A549 (cell line): ENCODE measurements around the gene RAB8A.

ENCODE experiments used
- BHLHE40 ChIP-seq: IDR thresholded peaks from 2 replicates; pipeline ENCODE4 v1.6.1; 2012; ENCODE audit warnings: low read depth, low read length, inconsistent platforms
- CEBPB ChIP-seq, 2 experiments: fragments of >200 bp in 1 of 2; sonication (Bioruptor Twin) in 1 of 2; formaldehyde crosslinking in 1 of 2; IDR thresholded peaks; 2 replicates each; pipeline ENCODE4 v1.6.1; 2012 to 2016
- EP300 ChIP-seq, 2 experiments: fragments of >200 bp; sonication (Bioruptor Twin); formaldehyde crosslinking; IDR thresholded peaks; 2 replicates in 1 of 2; 3 replicates in 1 of 2; pipeline ENCODE4 v1.6.1; 2016 to 2017
- ESRRA ChIP-seq: fragments of 150-350 bp; IDR thresholded peaks from 2 replicates; pipeline ENCODE4 v1.6.1; 2014; ENCODE audit warnings: mild to moderate bottlenecking, low read length, borderline replicate concordance
- HDAC2 ChIP-seq: fragments of 200-600 bp; sonication (generic); IDR thresholded peaks from 2 replicates; pipeline ENCODE4 v1.6.1; 2016
- KDM5A ChIP-seq: fragments of 200-600 bp; sonication (generic); IDR thresholded peaks from 2 replicates; pipeline ENCODE4 v1.6.1; 2016; ENCODE audit warnings: antibody characterized with exemption, mild to moderate bottlenecking
- MYC ChIP-seq: IDR thresholded peaks from 2 replicates; pipeline ENCODE4 v1.6.1; 2012; ENCODE audit warnings: mild to moderate bottlenecking, inconsistent platforms, low read length, improper control_type of control experiment, borderline replicate concordance
- POLR2A ChIP-seq: IDR thresholded peaks from 2 replicates; pipeline ENCODE4 v1.6.1; 2012; ENCODE audit warnings: mild to moderate bottlenecking, low read length
- RCOR1 ChIP-seq: fragments of 150-350 bp; IDR thresholded peaks from 2 replicates; pipeline ENCODE4 v1.6.1; 2014; ENCODE audit warnings: antibody characterized with exemption, low read length, low read depth
- TF ChIP-seq, protein P1 (sequence below): fragments of 450-650 bp; IDR thresholded peaks from 2 replicates; pipeline ENCODE4 v1.6.1; 2014; ENCODE audit warnings: antibody characterized with exemption
- TF ChIP-seq, protein P2 (sequence below): fragments of >200 bp; sonication (Bioruptor Twin); formaldehyde crosslinking; IDR thresholded peaks from 3 replicates; pipeline ENCODE4 v1.5.1; 2016
- TF ChIP-seq, protein P3 (sequence below): fragments of 200-600 bp; sonication (generic); IDR thresholded peaks from 2 replicates; pipeline ENCODE4 v1.6.1; 2016; ENCODE audit warnings: antibody characterized with exemption, mild to moderate bottlenecking, moderate library complexity

DNA sequence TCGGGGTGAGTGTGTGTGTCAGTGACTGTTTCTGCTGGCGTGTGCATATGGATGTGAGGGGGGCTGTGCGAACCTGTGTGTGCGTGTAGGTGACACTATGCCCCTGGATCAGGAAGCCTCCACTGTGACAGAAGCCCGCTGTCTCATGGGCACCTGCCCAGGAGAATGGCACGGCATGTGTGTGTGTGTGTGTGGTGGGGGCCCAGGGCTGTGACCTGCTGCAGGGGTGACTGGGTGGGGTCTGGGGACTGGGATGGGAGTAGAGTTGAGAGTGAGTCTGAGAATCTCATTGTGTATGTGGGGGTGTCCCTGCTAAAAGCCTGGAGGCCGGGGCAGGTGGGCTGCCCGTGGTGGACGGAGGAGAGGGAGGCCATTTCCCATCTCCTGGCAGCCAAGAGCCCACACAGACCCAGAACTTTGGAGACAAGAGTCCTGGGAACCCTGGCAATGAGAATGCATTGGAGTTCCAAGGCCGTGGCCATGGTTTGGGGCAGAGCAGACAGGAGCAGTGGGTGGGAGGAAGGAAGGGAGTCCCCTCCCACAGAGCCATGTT lies 41.8 kb upstream of the RAB8A start:
- TF ChIP-seq, protein P1, sequence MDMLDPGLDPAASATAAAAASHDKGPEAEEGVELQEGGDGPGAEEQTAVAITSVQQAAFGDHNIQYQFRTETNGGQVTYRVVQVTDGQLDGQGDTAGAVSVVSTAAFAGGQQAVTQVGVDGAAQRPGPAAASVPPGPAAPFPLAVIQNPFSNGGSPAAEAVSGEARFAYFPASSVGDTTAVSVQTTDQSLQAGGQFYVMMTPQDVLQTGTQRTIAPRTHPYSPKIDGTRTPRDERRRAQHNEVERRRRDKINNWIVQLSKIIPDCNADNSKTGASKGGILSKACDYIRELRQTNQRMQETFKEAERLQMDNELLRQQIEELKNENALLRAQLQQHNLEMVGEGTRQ, result no peak
- TF ChIP-seq RCOR1 (no peak), EP300 (IDR thresholded peaks at IDR 0.05) (no peak), ESRRA (no peak), HDAC2 (no peak), CEBPB (IDR thresholded peaks at IDR 0.05) (no peak), POLR2A (no peak), KDM5A (no peak), BHLHE40 (no peak), MYC (no peak)
- TF ChIP-seq, protein P2, sequence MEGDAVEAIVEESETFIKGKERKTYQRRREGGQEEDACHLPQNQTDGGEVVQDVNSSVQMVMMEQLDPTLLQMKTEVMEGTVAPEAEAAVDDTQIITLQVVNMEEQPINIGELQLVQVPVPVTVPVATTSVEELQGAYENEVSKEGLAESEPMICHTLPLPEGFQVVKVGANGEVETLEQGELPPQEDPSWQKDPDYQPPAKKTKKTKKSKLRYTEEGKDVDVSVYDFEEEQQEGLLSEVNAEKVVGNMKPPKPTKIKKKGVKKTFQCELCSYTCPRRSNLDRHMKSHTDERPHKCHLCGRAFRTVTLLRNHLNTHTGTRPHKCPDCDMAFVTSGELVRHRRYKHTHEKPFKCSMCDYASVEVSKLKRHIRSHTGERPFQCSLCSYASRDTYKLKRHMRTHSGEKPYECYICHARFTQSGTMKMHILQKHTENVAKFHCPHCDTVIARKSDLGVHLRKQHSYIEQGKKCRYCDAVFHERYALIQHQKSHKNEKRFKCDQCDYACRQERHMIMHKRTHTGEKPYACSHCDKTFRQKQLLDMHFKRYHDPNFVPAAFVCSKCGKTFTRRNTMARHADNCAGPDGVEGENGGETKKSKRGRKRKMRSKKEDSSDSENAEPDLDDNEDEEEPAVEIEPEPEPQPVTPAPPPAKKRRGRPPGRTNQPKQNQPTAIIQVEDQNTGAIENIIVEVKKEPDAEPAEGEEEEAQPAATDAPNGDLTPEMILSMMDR, result no peak
- TF ChIP-seq, protein P3, sequence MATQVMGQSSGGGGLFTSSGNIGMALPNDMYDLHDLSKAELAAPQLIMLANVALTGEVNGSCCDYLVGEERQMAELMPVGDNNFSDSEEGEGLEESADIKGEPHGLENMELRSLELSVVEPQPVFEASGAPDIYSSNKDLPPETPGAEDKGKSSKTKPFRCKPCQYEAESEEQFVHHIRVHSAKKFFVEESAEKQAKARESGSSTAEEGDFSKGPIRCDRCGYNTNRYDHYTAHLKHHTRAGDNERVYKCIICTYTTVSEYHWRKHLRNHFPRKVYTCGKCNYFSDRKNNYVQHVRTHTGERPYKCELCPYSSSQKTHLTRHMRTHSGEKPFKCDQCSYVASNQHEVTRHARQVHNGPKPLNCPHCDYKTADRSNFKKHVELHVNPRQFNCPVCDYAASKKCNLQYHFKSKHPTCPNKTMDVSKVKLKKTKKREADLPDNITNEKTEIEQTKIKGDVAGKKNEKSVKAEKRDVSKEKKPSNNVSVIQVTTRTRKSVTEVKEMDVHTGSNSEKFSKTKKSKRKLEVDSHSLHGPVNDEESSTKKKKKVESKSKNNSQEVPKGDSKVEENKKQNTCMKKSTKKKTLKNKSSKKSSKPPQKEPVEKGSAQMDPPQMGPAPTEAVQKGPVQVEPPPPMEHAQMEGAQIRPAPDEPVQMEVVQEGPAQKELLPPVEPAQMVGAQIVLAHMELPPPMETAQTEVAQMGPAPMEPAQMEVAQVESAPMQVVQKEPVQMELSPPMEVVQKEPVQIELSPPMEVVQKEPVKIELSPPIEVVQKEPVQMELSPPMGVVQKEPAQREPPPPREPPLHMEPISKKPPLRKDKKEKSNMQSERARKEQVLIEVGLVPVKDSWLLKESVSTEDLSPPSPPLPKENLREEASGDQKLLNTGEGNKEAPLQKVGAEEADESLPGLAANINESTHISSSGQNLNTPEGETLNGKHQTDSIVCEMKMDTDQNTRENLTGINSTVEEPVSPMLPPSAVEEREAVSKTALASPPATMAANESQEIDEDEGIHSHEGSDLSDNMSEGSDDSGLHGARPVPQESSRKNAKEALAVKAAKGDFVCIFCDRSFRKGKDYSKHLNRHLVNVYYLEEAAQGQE, result no peak
